ENCODE results near the gene PWP1.
"Not testable (repeated sequence)": the region's sequence is repeated elsewhere in the genome, so short reads cannot be mapped to it uniquely, and the experiment has no call there.

The PWP1 gene

DNA sequence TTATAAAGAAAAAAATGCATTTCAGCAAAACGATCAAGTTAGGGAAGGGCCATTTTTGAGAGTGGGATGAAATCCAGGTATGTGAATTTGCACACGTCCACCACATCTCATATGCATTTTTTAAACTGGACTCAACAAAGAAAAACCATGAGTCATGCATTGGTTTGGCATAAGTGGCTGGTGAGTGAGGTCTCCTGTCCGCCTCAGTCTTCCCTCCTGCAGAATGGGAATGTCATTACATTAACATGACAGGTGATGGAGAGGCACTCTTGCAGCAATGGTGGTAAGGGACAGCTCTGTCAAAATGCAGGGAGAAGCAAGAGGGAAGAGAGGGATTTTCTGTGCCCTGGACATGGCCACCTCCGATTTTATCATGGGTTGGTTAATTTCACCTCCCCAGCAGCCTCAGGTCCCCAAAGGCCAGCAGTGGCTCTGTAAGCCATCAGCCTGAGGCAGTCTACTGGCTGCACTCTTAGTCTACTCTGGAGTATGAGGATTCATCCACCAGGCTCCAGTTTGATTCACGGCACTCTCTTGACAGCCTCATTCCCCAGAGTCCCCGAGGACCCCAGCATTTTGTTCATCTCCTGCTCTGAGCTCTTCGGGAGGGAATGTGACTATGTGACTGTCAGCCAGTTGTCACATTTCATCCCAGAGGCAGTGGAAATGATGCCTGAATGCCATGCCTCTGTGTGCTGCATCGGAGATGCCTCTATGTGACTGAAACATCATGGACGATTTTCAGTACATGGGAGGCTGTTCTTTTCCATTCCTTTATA lies 17.1 kb upstream of the PWP1 start:
- DNase-seq = no peak

GRCh38 chr12:107669946-107670345 lies 15.7 kb upstream of the PWP1 start:
- no peak for DNase-seq

DNA sequence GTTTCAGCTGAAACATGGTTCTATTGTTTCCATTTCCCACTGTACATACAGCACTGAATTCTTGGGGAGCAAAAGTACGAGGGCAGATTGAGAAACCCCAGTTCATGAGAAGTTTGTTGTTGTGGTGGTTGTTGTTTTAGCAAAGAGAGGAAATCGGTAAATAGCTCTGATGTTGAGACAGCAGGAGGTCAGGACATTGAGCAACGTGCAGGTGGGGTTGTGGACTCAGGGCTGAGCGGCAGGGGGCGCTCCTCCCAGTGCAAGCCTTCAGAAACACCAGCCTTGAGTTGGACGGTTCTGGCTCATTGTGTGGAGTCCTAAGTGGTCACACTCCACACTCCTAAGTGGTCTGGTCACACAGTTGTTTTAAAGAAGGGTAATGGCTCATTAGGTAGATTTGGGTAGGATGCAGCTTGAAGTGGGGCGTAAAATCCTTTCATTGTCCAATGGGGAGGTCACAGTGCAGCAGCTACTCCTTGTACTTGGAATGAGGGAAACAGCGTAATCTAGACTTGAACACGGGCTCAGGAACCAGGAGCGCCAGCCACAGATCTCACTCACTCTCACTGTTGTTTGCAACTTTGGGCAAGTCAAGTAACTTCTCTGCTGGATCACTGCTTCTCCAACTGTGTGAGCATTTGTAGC lies 14.5 kb upstream of the PWP1 start:
- DNase-seq = peak; percentile 58

- DNase-seq = no peak
These were observed 7.9 kb upstream of the PWP1 start for GRCh38 chr12:107677671-107678070.

DNA sequence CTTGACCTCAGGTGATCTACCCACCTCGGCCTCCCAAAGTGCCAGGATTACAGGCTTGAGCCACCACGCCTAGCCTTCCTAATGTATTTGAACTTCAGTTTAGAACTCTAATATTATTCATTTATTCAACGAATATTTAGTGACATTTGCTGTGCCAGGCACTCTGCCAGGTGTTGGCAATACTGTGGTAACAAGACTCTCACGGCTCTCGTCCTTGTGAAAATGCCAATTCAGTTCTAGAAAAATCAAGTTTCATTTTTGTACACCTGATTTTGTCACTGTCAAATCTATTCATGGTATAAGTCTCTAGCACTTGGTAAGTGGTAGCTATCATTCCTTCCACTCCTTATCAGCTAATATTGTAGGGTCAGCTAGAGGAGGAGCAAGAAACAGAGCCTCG lies 6.3 kb upstream of the PWP1 start:
- DNase-seq = no peak

GRCh38 chr12:107681455-107681835 lies 4.2 kb upstream of the PWP1 start:
- DNase-seq = no peak

DNA sequence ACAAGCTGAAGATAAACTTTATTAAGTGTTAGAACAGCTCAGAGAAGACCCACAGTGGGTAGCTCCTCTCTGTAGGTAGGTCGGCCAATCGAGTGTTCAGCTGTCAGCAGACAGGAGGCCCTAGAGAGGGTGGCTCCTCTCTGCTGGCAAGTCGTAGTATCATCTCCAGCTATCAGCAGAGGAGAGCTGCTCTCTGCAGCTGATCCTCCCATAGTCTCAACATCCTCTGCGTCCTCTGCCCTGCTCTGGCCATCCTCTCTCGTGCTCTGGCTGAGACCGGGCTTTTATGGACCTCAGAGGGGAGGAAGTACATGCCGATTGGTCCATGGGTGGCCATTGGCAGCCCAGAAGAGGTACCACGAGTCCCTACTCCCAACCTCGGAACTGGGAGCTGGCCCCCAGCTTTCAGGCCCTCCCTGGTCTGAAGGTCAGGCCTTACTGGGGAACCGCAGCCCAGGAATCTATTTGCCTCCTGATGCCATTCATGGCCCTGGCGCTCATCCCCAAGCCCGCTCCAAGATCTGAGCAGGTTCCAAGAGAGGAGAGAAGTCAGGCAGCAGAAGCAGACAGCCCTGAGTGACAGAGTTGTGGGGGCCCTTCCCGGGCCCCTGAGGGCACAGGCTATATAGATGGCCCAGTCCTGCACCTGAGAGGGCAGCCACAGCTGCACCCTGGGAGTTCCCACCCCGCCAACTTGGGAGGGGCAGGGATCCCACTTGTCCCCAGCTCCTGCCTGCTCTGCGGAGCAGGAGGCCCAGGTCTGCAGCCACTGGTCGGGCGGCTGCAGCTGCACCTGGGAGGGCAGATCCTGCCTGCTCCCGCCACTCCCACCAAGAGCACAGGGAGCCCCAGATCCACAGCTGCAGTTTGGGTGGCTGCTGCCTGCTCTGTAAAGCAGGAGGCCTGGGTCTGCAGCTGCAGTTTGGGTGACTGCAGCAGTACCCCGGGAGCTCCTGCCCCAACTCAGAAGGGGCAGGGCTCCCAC lies 3.5 kb upstream of the PWP1 start:
- DNase-seq = no peak

DNA sequence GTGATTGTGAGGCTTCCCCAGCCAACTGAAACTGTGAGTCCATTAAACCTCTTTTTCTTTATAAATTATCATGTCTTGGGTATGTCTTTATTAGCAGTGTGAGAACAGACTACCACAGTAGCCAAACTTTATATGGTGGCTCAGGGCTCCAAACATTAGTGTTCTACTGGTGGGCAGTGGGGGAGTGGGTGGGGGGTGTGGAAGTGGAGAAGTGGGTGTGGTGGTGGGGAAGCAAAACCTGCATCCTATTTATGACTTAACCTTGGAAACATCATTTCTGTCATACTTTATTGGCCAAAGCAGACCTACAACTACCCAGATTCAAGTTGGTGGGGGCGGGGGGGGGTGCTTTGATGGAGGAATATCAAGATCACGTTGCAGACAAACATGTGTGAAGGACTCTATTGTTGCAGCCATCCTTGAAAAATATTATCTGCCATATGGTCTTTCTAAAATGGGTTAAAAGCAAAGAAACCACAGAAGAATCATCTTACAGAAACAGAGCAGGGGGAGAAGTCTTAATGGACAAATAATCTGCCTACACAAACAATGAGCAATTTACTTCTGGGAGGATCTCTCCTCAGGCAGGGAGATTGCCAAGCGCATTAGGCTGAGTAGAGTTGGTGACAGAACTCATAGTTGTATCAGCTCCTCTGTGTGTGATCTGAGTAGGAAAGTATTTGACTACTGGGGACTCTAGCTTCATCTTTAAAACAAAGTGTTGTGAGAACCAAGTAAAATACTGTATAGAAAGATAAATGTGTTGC lies 1.4 kb upstream of the PWP1 start:
- DNase-seq = peak; percentile 9

- DNase-seq = peak; percentile 46
These were observed 624 bp upstream of the PWP1 start for GRCh38 chr12:107684990-107685359.

DNA sequence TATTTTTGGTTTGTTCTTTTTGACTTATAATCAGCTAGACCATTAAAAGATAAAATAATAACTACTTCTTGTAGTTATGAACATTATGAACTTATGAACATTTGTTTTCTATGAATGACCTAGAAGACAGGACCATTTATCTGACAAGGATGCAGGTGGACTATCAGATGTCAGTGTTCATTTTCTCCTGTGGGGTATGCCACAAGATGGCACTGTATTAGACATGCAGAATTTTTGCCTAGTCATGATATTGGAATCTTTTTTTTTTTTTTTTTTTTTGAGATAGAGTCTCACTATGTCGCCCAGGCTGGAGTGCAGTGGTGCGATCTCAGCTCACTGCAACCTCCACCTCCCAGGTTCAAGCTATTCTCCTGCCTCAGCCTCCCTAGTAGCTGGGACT lies 10.2 kb downstream of the PWP1 start:
- DNase-seq = peak; percentile 67

- DNase-seq = no peak
These were observed 16.5 kb downstream of the PWP1 start for GRCh38 chr12:107702106-107702505.

GRCh38 chr12:107704041-107704440 lies 18.4 kb downstream of the PWP1 start:
- DNase-seq = no peak

DNA sequence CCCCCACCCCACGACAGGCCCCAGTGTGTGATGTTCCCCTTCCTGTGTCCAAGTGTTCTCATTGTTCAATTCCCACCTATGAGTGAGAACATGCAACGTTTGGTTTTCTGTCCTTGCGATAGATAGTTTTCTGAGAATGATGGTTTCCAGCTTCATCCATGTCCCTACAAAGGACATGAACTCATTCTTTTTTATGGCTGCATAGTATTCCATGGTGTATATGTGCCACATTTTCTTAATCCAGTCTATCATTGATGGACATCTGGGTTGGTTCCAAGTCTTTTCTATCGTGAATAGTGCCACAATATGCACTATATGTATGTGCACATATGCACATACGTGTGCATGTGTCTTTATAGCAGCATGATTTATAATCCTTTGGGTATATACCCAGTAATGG lies 19.9 kb downstream of the PWP1 start:
- not testable (repeated sequence) for DNase-seq

DNA sequence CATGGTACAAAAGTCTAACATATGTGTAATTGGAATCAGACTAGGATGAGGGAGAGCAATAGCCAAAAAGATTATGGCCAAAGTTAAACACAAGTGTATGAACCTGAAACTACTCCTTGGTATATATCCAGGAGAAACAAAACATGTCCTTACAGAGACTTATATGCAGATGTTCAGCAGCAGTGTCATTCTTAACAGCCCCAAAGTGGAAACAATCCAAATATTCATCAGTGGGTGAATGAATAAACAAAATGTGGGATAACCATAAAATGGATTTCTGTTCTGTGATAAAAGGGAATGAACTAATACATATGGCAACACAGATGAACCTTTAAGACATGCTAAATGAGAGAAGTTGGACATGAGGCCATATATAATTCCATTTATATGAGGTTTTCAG lies 30.2 kb downstream of the PWP1 start:
- DNase-seq = no peak

GRCh38 chr12:107718606-107719005 lies 33.0 kb downstream of the PWP1 start:
- DNase-seq = no peak

DNA sequence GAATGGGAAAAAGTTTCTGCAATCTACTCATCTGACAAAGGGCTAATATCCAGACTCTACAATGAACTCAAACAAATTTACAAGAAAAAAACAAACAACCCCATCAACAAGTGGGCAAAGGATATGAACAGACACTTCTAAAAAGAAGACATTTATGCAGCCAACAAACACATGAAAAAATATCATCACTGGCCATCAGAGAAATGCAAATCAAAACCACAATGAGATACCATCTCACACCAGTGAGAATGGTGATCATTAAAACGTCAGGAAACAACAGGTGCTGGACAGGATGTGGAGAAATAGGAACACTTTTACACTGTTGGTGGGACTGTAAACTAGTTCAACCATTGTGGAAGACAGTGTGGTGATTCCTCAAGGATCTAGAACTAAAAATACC lies 41.7 kb downstream of the PWP1 start:
- DNase-seq = not testable (repeated sequence)

DNA sequence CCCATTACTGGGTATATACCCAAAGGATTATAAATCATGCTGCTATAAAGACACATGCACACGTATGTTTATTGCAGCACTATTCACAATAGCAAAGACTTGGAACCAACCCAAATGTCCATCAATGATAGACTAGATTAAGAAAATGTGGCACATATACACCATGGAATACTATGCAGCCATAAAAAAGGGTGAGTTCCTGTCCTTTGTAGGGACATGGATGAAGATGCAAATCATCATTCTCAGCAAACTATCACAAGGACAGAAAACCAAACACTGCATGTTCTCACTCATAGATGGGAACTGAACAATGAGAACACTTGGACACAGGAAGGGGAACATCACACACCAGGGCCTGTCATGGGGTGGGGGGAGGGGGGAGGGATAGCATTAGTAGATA lies 42.1 kb downstream of the PWP1 start:
- not testable (repeated sequence) for DNase-seq

GRCh38 chr12:107730618-107731341 lies 45.2 kb downstream of the PWP1 start:
- no peak for DNase-seq

DNA sequence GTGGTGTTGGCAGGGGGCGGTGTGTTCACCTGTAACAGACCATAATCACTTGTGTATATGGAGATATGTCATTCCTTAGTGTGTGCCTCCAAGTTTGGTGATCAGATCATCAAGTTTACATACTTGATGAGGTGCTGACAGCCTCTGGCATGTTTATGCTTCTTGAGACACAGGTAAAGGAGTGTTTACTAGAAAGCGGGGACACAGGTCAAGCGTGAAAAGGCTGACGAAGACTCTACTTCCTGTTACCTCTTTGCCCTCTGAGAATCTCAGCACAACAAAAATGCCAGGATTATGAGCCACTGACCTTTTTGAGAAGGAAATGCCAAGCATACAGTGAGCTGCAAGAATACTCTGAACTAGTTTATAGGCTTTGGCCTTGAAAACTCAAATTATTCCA lies 45.8 kb downstream of the PWP1 start:
- DNase-seq = no peak

DNA sequence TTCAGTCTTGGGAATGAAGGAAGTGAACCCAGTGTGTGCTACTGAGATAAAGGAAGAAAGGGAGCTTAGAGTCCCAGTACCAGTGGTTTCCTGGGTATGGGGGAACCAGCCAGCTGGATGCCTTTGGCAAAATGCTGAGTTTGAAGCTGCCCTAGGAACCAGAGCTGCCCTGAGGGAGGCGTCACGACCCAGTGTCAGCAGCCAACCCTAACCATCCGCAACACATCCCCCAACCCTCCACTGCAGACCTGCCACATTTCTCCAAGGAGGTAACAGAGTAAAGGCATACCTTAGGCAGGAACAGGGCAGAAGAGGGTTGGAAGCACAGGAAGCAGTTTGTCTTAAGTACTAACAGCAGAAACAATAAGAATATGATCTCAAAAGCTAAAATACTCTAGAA lies 46.8 kb downstream of the PWP1 start:
- peak; percentile 49 for DNase-seq

GRCh38 chr12:107734139-107734538 lies 48.5 kb downstream of the PWP1 start:
- no peak for DNase-seq

GRCh38 chr12:107735763-107736162 lies 50.2 kb downstream of the PWP1 start:
- no peak for DNase-seq

Data from hematopoietic multipotent progenitor cell treated with erythropoietin and hydrocortisone succinate and interleukin-3 and kit ligand, for 4 days (in vitro differentiated cells).